HUDEP-2 (cell line): ENCODE data around the gene AFP.

Experiments
- DNase-seq, 76 experiments: peaks; one replicate each; lab custom pipeline; 2025; ENCODE audit not compliant: unreplicated experiment in 76 of 76; lab: John Stamatoyannopoulos, UW

Gene AFP

DNA sequence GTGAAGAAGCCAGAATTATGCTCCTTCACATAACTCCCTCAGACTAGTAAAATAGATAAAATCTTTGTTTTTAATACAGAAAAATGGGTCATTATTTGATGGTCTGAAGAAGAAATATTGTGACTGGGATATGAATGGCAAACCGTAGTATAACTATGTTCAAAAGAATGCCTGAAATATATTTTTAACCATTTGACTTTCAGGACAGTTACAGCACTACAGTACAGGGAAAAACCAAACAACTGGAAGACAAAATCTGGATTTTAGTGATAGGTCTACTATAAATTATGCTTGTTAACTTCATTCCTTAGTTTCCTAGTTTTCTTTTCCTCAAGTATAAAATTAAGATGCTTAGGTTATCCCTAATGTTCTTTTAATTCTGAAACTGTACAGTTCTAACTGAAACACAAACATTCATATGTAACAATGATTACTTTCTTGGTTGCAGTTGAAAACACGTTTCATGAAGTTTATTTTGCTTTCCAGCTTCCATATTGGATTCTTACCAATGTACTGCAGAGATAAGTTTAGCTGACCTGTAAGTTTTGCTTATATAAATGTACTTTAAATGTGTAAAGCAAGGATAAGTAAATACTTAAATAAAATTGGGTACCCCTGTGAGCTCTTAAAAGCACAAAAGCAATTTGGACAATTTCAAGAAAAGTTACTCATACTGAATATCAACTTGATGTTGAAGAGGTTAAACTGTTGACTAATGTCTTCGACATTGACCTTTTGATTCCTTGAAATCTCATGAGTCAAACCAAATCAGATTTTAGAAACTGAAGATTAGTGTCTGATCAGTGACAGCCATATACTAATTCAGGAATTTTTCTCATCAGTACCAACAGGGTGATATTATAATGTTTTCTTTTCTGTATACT is 895 bp downstream of the AFP start:
- DNase-seq: no peak

DNA sequence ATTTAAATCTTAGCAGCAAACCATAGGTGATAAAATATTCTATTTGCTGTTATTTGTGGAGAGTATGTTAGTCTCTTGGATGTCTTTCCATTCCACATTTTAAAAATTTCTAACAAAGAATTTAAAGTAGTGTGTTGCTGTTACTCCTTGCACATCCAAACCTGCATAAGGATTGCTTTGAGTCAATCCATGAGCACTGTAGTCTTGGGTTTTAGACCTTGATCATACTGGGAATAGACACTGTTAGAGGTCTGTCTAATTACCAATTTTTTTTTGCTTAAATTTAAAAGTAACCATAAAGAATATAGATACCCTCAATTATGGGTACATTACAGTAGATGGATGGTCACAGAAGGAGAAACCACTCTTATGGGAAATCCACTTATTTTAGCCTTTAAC is 1.5 kb downstream of the AFP start:
- DNase-seq: no peak

DNA sequence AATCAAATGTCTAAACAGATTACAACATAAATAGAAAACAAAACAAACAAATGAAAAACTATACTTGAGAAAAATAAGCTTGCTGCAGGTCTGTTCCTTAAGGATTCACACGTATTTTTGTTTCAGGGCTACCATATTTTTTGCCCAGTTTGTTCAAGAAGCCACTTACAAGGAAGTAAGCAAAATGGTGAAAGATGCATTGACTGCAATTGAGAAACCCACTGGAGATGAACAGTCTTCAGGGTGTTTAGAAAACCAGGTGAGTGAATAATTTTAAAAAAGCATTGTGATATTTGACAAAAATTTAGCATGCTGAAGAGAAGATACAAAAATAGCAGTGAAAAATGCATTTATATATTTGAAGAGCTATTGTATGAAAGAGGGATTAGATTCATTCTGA is 2.0 kb downstream of the AFP start:
- no peak for DNase-seq

DNA sequence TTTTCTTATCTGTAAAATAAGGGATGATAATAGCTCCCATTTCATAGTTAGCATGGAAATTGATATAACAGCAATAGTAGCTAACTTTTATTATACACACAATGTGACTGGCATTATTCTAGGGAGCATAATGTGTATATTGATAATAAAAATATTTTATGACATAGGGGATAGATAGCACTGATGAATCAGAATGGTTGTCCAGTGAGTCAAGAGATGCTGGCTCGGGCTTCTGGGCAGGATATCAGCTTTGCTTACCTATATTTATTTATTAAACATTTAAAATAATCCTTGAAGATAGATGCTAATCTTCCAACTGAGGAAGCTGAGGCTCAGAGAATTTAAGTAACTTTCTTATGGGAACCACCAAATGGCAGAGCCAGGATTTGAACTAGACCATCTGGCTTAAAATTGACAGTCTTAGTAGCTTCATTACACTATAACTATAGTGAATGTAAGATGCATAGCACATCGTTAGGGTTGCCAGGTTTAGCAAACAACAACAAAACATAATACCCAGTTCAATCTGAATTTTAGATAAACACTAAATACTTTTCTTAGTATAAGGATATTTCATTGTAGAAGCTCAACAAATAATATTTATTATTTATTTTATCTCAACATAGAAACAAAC is 2.7 kb downstream of the AFP start:
- DNase-seq: no peak

DNA sequence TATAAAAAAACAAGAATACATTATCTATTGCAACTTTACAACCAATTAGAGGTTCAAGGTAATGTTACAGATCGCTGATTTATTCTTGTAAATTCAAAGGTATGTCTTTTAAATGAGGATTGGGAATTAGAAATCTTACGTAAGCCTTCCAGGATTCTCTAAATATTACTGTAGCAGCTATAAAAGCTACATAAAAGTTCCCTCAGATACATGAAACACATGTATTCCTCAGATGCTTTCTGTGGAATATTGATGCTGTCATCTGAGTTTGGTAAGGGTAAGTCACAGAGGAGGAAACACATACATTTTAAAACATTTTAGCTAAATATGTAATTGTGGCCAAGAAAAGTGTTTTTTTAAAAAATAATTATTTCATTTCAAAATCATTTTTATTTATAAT is 3.4 kb downstream of the AFP start:
- no peak for DNase-seq

DNA sequence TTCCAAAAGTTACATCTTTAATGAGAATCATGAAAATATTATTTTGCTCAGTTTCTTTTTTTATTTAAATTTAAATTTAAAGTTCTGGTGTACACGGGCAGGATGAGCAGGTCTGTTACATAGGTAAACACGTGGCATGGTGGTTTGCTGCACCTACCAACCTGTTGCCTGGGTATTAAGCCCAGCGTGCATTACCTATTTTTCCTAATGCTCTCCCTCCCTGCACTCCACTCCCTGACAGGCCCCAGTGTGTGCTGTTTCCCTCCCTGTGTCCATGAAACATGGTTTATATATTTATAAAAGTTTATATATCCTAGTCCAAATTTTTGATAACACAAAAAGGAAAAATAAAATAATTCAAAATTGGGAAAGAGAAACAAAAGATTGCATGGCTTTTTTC is 4.0 kb downstream of the AFP start:
- DNase-seq: no peak

DNA sequence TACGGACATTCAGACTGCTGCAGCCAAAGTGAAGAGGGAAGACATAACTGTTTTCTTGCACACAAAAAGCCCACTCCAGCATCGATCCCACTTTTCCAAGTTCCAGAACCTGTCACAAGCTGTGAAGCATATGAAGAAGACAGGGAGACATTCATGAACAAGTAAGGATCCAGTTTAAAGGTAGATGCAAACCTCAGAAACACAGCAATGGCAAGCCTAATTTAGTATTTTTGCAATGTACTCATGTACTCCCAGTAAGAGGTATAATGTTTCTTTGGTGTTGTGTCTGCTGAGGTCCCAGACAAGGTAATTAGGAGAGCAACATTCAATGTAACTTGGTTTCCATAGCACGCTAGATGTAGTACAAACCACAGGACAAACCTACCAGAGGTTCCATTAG is 4.6 kb downstream of the AFP start:
- DNase-seq: no peak

DNA sequence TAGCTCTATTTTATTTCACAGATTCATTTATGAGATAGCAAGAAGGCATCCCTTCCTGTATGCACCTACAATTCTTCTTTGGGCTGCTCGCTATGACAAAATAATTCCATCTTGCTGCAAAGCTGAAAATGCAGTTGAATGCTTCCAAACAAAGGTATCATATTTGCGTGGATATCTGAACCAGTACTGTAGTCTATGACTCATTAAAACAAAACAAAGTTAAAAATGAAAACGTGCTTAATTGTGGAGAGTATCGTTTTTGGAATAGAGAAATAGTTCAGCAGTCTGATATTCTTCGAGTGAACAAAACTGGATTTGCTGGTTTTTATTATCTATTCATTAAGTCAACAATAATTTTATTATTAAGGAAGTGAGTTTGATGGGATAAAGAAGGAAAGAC is 6.3 kb downstream of the AFP start:
- DNase-seq: no peak

DNA sequence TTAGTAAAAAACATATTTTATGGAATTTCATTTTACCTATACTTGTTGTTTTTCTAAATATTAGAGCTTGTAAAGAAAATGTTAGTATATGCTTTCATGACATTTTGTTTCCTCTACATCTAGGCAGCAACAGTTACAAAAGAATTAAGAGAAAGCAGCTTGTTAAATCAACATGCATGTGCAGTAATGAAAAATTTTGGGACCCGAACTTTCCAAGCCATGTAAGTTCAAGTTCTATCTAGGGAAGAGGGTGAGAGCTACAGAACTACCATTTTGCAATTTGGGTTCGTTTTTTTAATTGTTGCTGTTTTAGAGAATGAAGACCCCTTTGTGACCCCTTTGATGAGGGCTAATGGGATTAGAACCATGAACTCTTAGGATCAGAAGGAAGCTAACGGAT is 7.2 kb downstream of the AFP start:
- DNase-seq: no peak

DNA sequence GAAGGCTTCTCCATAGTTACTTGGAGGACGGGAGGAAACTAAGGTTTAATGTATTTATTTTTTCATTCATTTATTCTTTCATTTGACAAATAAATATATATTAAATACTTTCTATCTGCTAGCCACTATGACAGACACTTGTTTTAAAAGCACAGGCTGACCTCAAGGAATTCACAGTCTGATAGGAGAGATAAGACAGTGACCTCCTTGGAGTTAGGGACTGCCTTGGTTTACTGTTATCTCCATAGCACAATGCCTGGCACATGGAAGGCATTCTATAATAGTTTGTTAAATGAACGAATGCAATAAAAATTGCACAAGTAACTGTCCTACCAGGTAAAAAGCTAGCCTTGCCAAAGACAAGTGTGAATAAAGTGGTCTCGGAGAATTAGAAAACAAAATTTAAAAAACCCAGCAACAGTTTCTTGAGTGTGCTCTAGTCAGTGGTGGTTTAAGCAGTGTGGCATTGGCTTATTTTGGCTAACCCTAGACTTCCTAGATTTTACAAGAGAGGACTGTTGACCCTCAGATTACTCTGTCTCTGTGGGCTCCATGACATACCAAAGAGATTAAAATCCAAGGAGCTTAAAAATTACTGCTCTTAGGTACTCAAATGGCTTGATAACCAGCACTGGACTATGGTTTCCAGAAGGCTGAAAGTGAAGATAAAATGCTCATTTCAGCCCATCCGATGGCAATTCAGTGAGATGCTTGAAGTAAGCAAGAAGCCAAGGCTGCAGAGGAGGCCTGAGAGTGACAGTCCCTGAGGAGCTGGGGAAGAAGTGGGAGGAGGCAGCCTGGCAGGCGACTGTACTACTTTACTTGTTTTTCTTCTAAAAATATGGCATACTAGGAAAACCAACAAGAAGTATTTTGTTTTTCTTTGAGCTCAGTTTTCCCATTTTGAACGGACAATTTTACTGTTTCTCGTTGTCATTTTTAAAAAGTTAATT is 9.6 kb downstream of the AFP start:
- no peak for DNase-seq

DNA sequence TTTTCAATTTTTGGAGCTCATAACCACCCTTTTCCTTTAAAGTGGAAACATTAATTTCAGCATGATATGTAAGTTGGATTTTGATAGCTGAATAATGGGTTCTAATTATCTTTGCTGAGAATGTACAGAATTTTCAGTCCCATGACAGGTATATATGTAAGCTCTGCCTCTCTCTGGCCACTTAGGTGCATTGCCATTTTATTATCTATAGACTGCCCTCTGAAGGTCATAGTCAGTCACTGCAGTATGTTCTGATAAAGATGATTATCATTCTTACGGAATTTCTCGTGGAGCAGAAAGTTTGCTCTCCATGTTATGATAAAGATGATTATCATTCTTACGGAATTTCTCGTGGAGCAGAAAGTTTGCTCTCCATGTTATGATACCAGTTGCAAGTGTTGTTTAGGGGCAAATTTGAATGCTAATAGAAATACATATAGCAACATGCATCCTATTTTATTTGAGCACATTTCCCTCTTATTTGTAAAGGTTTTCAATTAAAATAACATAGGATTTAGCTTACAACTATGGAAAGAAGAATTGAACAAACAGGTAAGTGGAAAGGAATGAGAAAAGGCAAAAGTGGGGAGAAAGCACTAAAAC is 10.4 kb downstream of the AFP start:
- DNase-seq: peak in 29 of 76 experiments; percentile 1 to 59 (median 23)

DNA sequence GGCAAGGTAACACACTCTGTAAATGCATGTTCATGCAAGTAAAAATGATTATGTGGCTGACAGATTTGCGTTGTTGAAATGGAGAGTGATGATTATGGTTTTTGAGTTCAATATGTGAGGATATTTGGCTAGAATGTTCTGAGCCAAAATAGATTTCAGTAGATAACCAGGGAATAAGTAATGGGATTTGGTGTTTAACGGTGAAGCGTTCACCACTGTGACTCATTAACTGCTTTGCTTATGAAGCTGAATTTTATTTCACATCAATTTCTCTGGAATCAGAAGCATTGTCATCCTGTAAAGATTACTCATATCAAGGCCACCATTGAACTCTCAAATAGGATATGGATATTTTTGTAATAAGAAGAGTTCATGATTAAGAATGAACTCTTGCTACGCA is 11.7 kb downstream of the AFP start:
- no peak for DNase-seq

DNA sequence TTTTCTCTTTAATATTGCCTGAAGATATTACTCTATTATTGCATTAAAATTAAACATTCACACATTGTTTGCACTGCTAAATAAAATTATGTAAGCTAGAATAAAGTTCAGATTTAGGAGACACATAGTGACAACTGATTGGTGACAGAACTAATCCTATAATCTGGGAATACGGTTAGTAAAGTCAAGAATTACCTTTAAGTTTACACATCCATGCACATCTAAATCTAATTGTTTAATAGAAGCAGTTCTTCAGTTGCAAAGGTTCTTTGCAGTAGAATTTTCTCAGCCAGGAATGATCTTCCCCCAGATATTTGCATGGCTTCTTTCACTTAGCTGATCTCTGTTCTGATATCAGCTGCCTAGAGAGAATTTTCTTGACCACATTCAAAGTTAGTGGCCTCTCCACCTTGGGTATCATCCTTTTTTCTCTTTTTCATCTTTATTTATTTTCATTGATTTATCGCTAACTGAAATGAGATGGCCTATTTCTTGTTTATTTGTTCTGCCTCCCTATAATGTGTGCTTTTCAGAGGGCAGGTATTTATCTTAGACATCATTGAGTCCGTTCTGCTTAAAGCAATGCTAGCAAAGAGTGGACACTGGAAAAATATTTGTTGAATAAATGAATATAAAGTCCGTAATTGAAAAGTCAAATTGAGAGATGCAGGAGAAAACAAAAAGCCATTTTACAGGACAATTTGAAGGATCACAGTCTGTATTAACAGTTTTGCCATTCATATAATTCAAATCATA is 12.6 kb downstream of the AFP start:
- no peak for DNase-seq

DNA sequence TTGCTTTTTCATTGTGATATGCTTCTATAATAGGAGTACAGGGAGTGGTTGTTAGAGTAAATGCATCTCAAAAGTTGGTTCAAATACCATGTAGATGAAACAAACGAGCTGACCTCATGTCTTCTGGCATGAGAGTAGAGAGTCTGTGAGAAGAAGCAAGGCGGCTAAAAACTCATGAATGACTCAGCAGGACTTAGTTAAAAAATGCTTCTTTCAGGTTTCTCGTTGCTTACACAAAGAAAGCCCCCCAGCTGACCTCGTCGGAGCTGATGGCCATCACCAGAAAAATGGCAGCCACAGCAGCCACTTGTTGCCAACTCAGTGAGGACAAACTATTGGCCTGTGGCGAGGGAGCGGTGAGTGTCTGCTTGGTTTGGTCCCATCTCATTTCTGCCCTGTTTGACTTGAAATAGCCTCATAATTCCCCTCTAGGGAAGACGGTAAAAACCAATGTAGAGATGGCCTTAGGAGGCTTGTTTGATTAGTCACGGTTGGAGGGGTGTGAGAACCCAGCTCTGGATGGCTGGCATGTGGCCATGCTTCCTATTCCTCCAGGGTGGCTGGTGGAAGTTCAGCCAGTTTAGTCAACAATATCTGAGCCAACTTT is 14.5 kb downstream of the AFP start:
- DNase-seq: no peak

DNA sequence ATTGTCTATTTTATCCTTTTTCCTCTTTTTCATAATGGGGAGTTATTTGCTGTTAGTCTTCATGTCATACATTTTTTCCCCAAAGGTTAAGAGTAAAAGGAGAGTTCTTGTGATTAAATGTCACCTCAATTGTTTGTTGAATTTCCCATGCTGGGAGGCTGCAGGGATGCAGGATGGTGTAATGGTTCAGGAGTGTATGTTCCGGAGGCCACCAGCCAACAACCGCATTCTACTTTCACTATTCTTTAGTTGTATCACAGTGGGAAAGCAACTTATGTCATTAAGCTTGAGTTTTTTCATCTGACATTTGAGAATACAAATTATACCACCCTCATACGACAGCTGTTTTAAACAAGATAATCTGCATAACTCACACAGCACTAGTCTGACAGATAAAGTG is 15.4 kb downstream of the AFP start:
- no peak for DNase-seq

DNA sequence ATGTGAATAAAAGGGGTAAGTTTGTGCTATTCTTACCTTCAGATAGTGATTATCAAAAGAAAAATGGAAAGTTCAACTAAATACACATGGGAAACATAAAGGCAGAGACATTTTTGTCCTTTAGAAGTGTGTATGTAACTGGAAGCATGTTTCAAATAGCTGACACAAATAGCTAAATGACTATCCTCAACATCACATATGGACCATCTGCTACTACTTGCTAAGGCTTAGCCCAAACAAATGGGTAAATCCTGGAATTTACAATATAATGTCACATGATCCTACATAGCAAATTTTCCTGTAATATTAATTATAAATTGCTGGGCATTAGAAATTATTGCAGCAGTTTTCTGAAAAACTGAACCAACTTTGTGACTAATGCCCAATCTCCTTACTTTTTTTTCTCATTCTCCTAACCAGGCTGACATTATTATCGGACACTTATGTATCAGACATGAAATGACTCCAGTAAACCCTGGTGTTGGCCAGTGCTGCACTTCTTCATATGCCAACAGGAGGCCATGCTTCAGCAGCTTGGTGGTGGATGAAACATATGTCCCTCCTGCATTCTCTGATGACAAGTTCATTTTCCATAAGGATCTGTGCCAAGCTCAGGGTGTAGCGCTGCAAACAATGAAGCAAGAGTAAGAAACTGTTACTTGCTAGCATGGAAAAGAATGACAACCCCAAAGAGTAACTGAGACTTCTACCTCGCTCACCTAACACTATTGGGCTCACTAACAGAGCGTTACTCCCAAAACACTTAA is 16.1 kb downstream of the AFP start:
- DNase-seq: no peak

DNA sequence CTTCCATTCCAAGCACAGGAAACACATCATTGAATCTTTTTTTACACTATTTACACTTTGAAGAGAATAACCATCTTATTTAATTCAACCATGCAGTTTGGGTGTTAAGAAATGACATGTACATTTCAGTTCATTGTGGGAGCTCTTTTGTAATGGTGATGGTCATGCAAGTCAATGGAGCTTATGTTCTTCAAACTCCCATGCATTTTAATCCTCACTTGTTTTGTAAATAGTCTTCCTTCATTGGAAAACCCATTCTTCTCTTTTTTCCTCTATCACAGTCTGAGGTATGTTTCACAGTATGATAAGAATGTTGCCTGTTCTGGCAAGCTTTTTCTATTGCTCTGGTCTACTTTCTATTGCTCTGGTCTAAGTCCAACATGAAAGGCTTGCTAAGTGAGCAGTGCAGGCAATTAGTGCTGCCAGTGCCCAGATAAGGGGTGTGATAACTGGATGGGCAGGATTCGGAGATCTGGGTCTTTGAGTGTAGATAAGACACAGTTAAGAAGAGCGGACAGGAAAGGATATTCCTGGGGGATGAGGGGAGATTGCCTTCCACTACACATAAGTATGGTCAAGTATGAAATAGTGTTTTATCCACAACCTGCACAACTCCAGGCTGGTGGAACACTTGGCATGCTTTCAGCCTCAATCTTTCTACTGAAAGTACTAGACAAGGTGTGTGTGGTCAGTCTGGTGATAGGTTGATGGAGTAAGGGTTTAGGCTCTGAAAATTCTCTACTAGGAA is 17.1 kb downstream of the AFP start:
- DNase-seq: no peak

DNA sequence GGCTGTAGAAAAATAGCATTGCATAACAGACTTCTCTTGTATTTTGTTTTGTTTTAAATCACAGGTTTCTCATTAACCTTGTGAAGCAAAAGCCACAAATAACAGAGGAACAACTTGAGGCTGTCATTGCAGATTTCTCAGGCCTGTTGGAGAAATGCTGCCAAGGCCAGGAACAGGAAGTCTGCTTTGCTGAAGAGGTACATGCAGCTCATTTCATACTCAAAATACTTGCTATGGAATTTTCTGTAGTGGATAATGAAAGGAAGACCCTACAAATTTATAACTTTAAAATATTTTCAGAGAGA is 17.6 kb downstream of the AFP start:
- no peak for DNase-seq

DNA sequence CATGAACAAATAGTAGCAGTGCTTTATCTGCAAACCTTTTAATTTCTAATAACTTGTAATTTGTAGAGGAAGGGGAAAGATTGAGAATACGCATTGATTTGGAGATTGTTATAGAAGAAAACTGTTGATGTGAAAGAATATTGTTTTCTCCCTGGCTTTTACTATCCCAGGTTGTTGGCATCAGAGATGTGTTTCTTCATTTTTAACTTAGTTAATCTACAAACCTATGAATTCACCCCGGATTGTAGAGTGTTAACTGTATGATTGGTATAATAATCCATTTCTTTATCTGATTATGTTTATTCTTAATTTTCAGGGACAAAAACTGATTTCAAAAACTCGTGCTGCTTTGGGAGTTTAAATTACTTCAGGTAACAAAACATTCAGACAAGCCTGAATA is 18.9 kb downstream of the AFP start:
- no peak for DNase-seq
